ENCODE data around the gene PREX1.

Gene PREX1

GRCh38 chr20:48626226-48626937 is 201.4 kb downstream of the PREX1 start:
- H2BK15ac ChIP-seq (ENCODE audit: low read length) = no peak overlapping the region
- H2BK5ac ChIP-seq (ENCODE audit: low read length) = no peak overlapping the region
- H3K18ac ChIP-seq (ENCODE audit: low read length) = peak overlapping the region; percentile 8
- peak overlapping the region; percentile 66 for H3K9ac ChIP-seq (ENCODE audit: low read depth, low read length, poor library complexity)
- H4K8ac ChIP-seq (ENCODE audit: low read depth, low read length) = no peak overlapping the region
- H3K14ac ChIP-seq (ENCODE audit: low read length) = no peak overlapping the region
- no peak overlapping the region for H3K27ac ChIP-seq (replicated peaks; ENCODE audit: low read length)
- H3K4ac ChIP-seq (ENCODE audit: low read length) = no peak overlapping the region
- H2AFZ ChIP-seq (ENCODE audit: low read length) = no peak overlapping the region
- H2BK12ac ChIP-seq (ENCODE audit: low read length) = no peak overlapping the region
- H3K4me1 ChIP-seq (ENCODE audit: control insufficient read depth in 2 of 2, insufficient read depth in 1 of 2, low read depth in 1 of 2, low read length in 2 of 2) = no peaks in the 10 kb centered on the region
- no peak overlapping the region for H3K4me3 ChIP-seq (ENCODE audit: low read length in 2 of 2)
- no peak overlapping the region for H2BK120ac ChIP-seq (ENCODE audit: low read depth, low read length)
- no peak overlapping the region for H4K91ac ChIP-seq (ENCODE audit: low read depth, low read length, poor library complexity)
- H3K79me1 ChIP-seq (ENCODE audit: low read depth, low read length) = peaks cover 1% of the 10 kb centered on the region
- DNase-seq (ENCODE audit: low spot score) = no peak
- H3K4me2 ChIP-seq (ENCODE audit: insufficient read depth, low read length, poor library complexity, severe bottlenecking) = no peak overlapping the region
- H3K36me3 ChIP-seq (replicated peaks in 1 of 2; ENCODE audit: control insufficient read depth in 2 of 2, insufficient read depth in 2 of 2, low read length in 2 of 2) = peaks cover 3 to 91% of the 10 kb centered on the region in 2 donors
- H3K23ac ChIP-seq (ENCODE audit: low read depth, low read length, poor library complexity) = peak overlapping the region; percentile 17
- no peaks in the 10 kb centered on the region for H3K27me3 ChIP-seq (ENCODE audit: control insufficient read depth in 3 of 3, insufficient read depth in 3 of 3, low read depth in 1 of 3, low read length in 3 of 3)
- no peaks in the 10 kb centered on the region for H3K9me3 ChIP-seq (replicated peaks in 1 of 2; ENCODE audit: control insufficient read depth in 2 of 2, insufficient read depth in 1 of 2, low read depth in 1 of 2, low read length in 2 of 2)
- WGBS, 2 donors (ENCODE audit: extremely low coverage in 2 of 2, insufficient read length in 2 of 2, insufficient replicate concordance in 1 of 2) = no CpG with 5 or more reads among the region's 24 CpGs
- no peak overlapping the region for H2AK5ac ChIP-seq (ENCODE audit: low read depth, low read length)

- H3K27ac ChIP-seq (replicated peaks; ENCODE audit: low read length) = no peak overlapping the region
- no peak for DNase-seq (ENCODE audit: low spot score)
- H3K4ac ChIP-seq (ENCODE audit: low read length) = no peak overlapping the region
- H3K4me3 ChIP-seq (ENCODE audit: low read length in 2 of 2) = no peak overlapping the region
- H3K9ac ChIP-seq (ENCODE audit: low read depth, low read length, poor library complexity) = no peak overlapping the region
- H2BK15ac ChIP-seq (ENCODE audit: low read length) = no peak overlapping the region
- peak overlapping the region; percentile 37 for H3K18ac ChIP-seq (ENCODE audit: low read length)
- WGBS, 2 donors (ENCODE audit: extremely low coverage in 2 of 2, insufficient read length in 2 of 2, insufficient replicate concordance in 1 of 2) = no CpG with 5 or more reads among the region's 29 CpGs
- peak overlapping the region; percentile 61 for H2AK5ac ChIP-seq (ENCODE audit: low read depth, low read length)
- H3K79me1 ChIP-seq (ENCODE audit: low read depth, low read length) = peaks cover 1% of the 10 kb centered on the region
- H3K9me3 ChIP-seq (replicated peaks in 1 of 2; ENCODE audit: control insufficient read depth in 2 of 2, insufficient read depth in 1 of 2, low read depth in 1 of 2, low read length in 2 of 2) = no peaks in the 10 kb centered on the region
- H3K4me1 ChIP-seq (ENCODE audit: control insufficient read depth in 2 of 2, insufficient read depth in 1 of 2, low read depth in 1 of 2, low read length in 2 of 2) = peaks cover 0 to under 1% of the 10 kb centered on the region in 2 donors
- H3K23ac ChIP-seq (ENCODE audit: low read depth, low read length, poor library complexity) = peak overlapping the region; percentile 70
- H2AFZ ChIP-seq (ENCODE audit: low read length) = no peak overlapping the region
- no peak overlapping the region for H3K4me2 ChIP-seq (ENCODE audit: insufficient read depth, low read length, poor library complexity, severe bottlenecking)
- no peak overlapping the region for H3K14ac ChIP-seq (ENCODE audit: low read length)
- H3K36me3 ChIP-seq (replicated peaks in 1 of 2; ENCODE audit: control insufficient read depth in 2 of 2, insufficient read depth in 2 of 2, low read length in 2 of 2) = peaks cover 3 to 83% of the 10 kb centered on the region in 2 donors
- H2BK5ac ChIP-seq (ENCODE audit: low read length) = no peak overlapping the region
- H2BK120ac ChIP-seq (ENCODE audit: low read depth, low read length) = no peak overlapping the region
- no peak overlapping the region for H4K91ac ChIP-seq (ENCODE audit: low read depth, low read length, poor library complexity)
- H2BK12ac ChIP-seq (ENCODE audit: low read length) = no peak overlapping the region
- H3K27me3 ChIP-seq (ENCODE audit: control insufficient read depth in 3 of 3, insufficient read depth in 3 of 3, low read depth in 1 of 3, low read length in 3 of 3) = no peaks in the 10 kb centered on the region
- no peak overlapping the region for H4K8ac ChIP-seq (ENCODE audit: low read depth, low read length)
These were observed 202.5 kb downstream of the PREX1 start for GRCh38 chr20:48625136-48625900.

- H3K36me3 ChIP-seq (replicated peaks in 1 of 2; ENCODE audit: control insufficient read depth in 2 of 2, insufficient read depth in 2 of 2, low read length in 2 of 2) = peaks cover 3 to 75% of the 10 kb centered on the region in 2 donors
- H3K27ac ChIP-seq (replicated peaks; ENCODE audit: low read length) = no peak overlapping the region
- H3K4ac ChIP-seq (ENCODE audit: low read length) = no peak overlapping the region
- H3K4me3 ChIP-seq (ENCODE audit: low read length in 2 of 2) = no peak overlapping the region
- H3K4me2 ChIP-seq (ENCODE audit: insufficient read depth, low read length, poor library complexity, severe bottlenecking) = no peak overlapping the region
- WGBS, 2 donors (ENCODE audit: extremely low coverage in 2 of 2, insufficient read length in 2 of 2, insufficient replicate concordance in 1 of 2) = no CpG with 5 or more reads among the region's 23 CpGs
- no peak overlapping the region for H3K23ac ChIP-seq (ENCODE audit: low read depth, low read length, poor library complexity)
- H3K27me3 ChIP-seq (ENCODE audit: control insufficient read depth in 3 of 3, insufficient read depth in 3 of 3, low read depth in 1 of 3, low read length in 3 of 3) = no peaks in the 10 kb centered on the region
- no peak overlapping the region for H4K8ac ChIP-seq (ENCODE audit: low read depth, low read length)
- no peak overlapping the region for H2BK15ac ChIP-seq (ENCODE audit: low read length)
- H3K79me1 ChIP-seq (ENCODE audit: low read depth, low read length) = peaks cover 1% of the 10 kb centered on the region
- no peak overlapping the region for H3K14ac ChIP-seq (ENCODE audit: low read length)
- no peaks in the 10 kb centered on the region for H3K9me3 ChIP-seq (replicated peaks in 1 of 2; ENCODE audit: control insufficient read depth in 2 of 2, insufficient read depth in 1 of 2, low read depth in 1 of 2, low read length in 2 of 2)
- H4K91ac ChIP-seq (ENCODE audit: low read depth, low read length, poor library complexity) = no peak overlapping the region
- peaks cover 0 to 2% of the 10 kb centered on the region in 2 donors for H3K4me1 ChIP-seq (ENCODE audit: control insufficient read depth in 2 of 2, insufficient read depth in 1 of 2, low read depth in 1 of 2, low read length in 2 of 2)
- no peak overlapping the region for H2BK5ac ChIP-seq (ENCODE audit: low read length)
- no peak overlapping the region for H2AFZ ChIP-seq (ENCODE audit: low read length)
- H2BK12ac ChIP-seq (ENCODE audit: low read length) = no peak overlapping the region
- DNase-seq (ENCODE audit: low spot score) = no peak
- no peak overlapping the region for H2BK120ac ChIP-seq (ENCODE audit: low read depth, low read length)
- H3K9ac ChIP-seq (ENCODE audit: low read depth, low read length, poor library complexity) = no peak overlapping the region
- peak overlapping the region; percentile 42 for H2AK5ac ChIP-seq (ENCODE audit: low read depth, low read length)
- H3K18ac ChIP-seq (ENCODE audit: low read length) = peak overlapping the region; percentile 65
These were observed 203.3 kb downstream of the PREX1 start for GRCh38 chr20:48624315-48625020.

- no peak overlapping the region for H2AFZ ChIP-seq (ENCODE audit: low read length)
- no peak overlapping the region for H2BK5ac ChIP-seq (ENCODE audit: low read length)
- no peaks in the 10 kb centered on the region for H3K9me3 ChIP-seq (replicated peaks in 1 of 2; ENCODE audit: control insufficient read depth in 2 of 2, insufficient read depth in 1 of 2, low read depth in 1 of 2, low read length in 2 of 2)
- no peak overlapping the region for H3K27ac ChIP-seq (replicated peaks; ENCODE audit: low read length)
- H3K36me3 ChIP-seq (replicated peaks in 1 of 2; ENCODE audit: control insufficient read depth in 2 of 2, insufficient read depth in 2 of 2, low read length in 2 of 2) = peaks cover 3 to 69% of the 10 kb centered on the region in 2 donors
- no peak for DNase-seq (ENCODE audit: low spot score)
- no CpG with 5 or more reads among the region's 15 CpGs for WGBS, 2 donors (ENCODE audit: extremely low coverage in 2 of 2, insufficient read length in 2 of 2, insufficient replicate concordance in 1 of 2)
- H3K4me3 ChIP-seq (ENCODE audit: low read length in 2 of 2) = no peak overlapping the region
- H4K91ac ChIP-seq (ENCODE audit: low read depth, low read length, poor library complexity) = no peak overlapping the region
- no peaks in the 10 kb centered on the region for H3K27me3 ChIP-seq (ENCODE audit: control insufficient read depth in 3 of 3, insufficient read depth in 3 of 3, low read depth in 1 of 3, low read length in 3 of 3)
- no peak overlapping the region for H3K18ac ChIP-seq (ENCODE audit: low read length)
- H3K4me1 ChIP-seq (ENCODE audit: control insufficient read depth in 2 of 2, insufficient read depth in 1 of 2, low read depth in 1 of 2, low read length in 2 of 2) = peaks cover 0 to 2% of the 10 kb centered on the region in 2 donors
- H3K23ac ChIP-seq (ENCODE audit: low read depth, low read length, poor library complexity) = no peak overlapping the region
- H2BK15ac ChIP-seq (ENCODE audit: low read length) = no peak overlapping the region
- no peak overlapping the region for H3K4me2 ChIP-seq (ENCODE audit: insufficient read depth, low read length, poor library complexity, severe bottlenecking)
- H2AK5ac ChIP-seq (ENCODE audit: low read depth, low read length) = no peak overlapping the region
- no peak overlapping the region for H4K8ac ChIP-seq (ENCODE audit: low read depth, low read length)
- H3K79me1 ChIP-seq (ENCODE audit: low read depth, low read length) = peaks cover 1% of the 10 kb centered on the region
- no peak overlapping the region for H3K4ac ChIP-seq (ENCODE audit: low read length)
- no peak overlapping the region for H2BK12ac ChIP-seq (ENCODE audit: low read length)
- H3K14ac ChIP-seq (ENCODE audit: low read length) = no peak overlapping the region
- H2BK120ac ChIP-seq (ENCODE audit: low read depth, low read length) = no peak overlapping the region
- no peak overlapping the region for H3K9ac ChIP-seq (ENCODE audit: low read depth, low read length, poor library complexity)
These were observed 203.9 kb downstream of the PREX1 start for GRCh38 chr20:48623906-48624265.
